GM18858 (cell line): ENCODE measurements around the gene SGF29.
"Not testable (repeated sequence)": the region's sequence is repeated elsewhere in the genome, so short reads cannot be mapped to it uniquely, and the experiment has no call there.

Experiments used
- ATAC-seq: cut with Tn5 transposase; IDR thresholded peaks from one replicate; pipeline ENCODE4 v1.9.1; 2021; ENCODE audit not compliant: unreplicated experiment

Gene SGF29

GRCh38 chr16:28592979-28593553 lies 39.3 kb downstream of the SGF29 start:
- ATAC-seq, result no peak

GRCh38 chr16:28595451-28595850 lies 41.7 kb downstream of the SGF29 start:
- not testable (repeated sequence) for ATAC-seq

GRCh38 chr16:28596115-28596630 lies 42.5 kb downstream of the SGF29 start:
- no peak for ATAC-seq

GRCh38 chr16:28596840-28597691 lies 43.3 kb downstream of the SGF29 start, which contains the start of gene SULT1A2:
Gene SULT1A2 (minus strand): TSS chr16:28597050. CDS start chr16:28595930, 1,120 bp downstream.
- no peak for ATAC-seq

- ATAC-seq, result no peak
Observed at GRCh38 chr16:28597692-28598261, 44.1 kb downstream of the SGF29 start.

GRCh38 chr16:28599377-28600285 lies 45.9 kb downstream of the SGF29 start:
- ATAC-seq, result not testable (repeated sequence)

GRCh38 chr16:28600965-28601364 lies 47.2 kb downstream of the SGF29 start:
- ATAC-seq, result not testable (repeated sequence)

GRCh38 chr16:28601589-28601988 lies 47.9 kb downstream of the SGF29 start:
- not testable (repeated sequence) for ATAC-seq

- ATAC-seq, result not testable (repeated sequence)
Observed at GRCh38 chr16:28602062-28602461, 48.3 kb downstream of the SGF29 start.

GRCh38 chr16:28602529-28602928 lies 48.8 kb downstream of the SGF29 start:
- ATAC-seq, result no peak

GRCh38 chr16:28603381-28604185 lies 49.9 kb downstream of the SGF29 start:
- ATAC-seq, result no peak

- no peak for ATAC-seq
Observed at GRCh38 chr16:28604186-28604565, 50.5 kb downstream of the SGF29 start.

- no peak for ATAC-seq
Observed at GRCh38 chr16:28606291-28607115, 52.8 kb downstream of the SGF29 start.

- no peak for ATAC-seq
Observed at GRCh38 chr16:28607116-28607623, 53.5 kb downstream of the SGF29 start.

- ATAC-seq, result not testable (repeated sequence)
Observed at GRCh38 chr16:28607681-28608495, 54.2 kb downstream of the SGF29 start.

- ATAC-seq, result not testable (repeated sequence)
Observed at GRCh38 chr16:28608496-28608808, 54.7 kb downstream of the SGF29 start.

- ATAC-seq, result not testable (repeated sequence)
Observed at GRCh38 chr16:28608867-28609596, 55.3 kb downstream of the SGF29 start.
